Right atrium auricular region (tissue), 2 donors: ENCODE data around the gene NDUFB4. TPM values are rescaled to one million over a fixed set of nuclear protein-coding genes. Genes with fewer than 3 reads are reported as not detected.

Source experiments
- DNase-seq: peaks from one replicate; pipeline ENCODE4 v3.0.0-alpha.2; 2019; ENCODE audit warnings: low spot score
- H3K27ac ChIP-seq, 2 donors: fragments of 200-600 bp; sonication (generic); 1 replicate in 1 of 2; 2 replicates in 1 of 2; pipeline ENCODE4 v1.5.1; 2016 to 2019
- H3K27me3 ChIP-seq, 2 donors: fragments of 200-600 bp; sonication (generic); one replicate each; pipeline versions ENCODE4 v1.5.1 to v1.6.0; 2017 to 2019
- H3K36me3 ChIP-seq: fragments of 200-600 bp; sonication (generic); one replicate; pipeline ENCODE4 v1.5.1; 2016
- H3K4me1 ChIP-seq, 2 donors: fragments of 200-600 bp; sonication (generic); one replicate each; pipeline versions ENCODE4 v1.5.1 to v1.6.0; 2017 to 2019
- H3K4me3 ChIP-seq, 2 donors: fragments of 200-600 bp; sonication (generic); 1 replicate in 1 of 2; 2 replicates in 1 of 2; pipeline ENCODE4 v1.5.1; 2017 to 2019; ENCODE audit warnings: mild to moderate bottlenecking in 1 of 2, moderate library complexity in 1 of 2
- H3K9me3 ChIP-seq, 2 donors: fragments of 200-600 bp; sonication (generic); one replicate each; pipeline ENCODE4 v1.5.1; 2019
- CTCF ChIP-seq, 2 donors: fragments of 200-600 bp; sonication (generic); IDR thresholded peaks; one replicate each; pipeline ENCODE4 v1.5.1; 2019; ENCODE audit warnings: antibody characterized with exemption in 2 of 2
- total RNA-seq, 2 donors: library from RNA; depleted of rRNA; stranded (reverse); fragments of >200 nt; gene quantifications; one replicate each; pipeline ENCODE4 v1.1.0, GENCODE V29; 2016

The NDUFB4 gene
- total RNA-seq, 2 donors from 2014 or later: 244 to 274 TPM

DNA sequence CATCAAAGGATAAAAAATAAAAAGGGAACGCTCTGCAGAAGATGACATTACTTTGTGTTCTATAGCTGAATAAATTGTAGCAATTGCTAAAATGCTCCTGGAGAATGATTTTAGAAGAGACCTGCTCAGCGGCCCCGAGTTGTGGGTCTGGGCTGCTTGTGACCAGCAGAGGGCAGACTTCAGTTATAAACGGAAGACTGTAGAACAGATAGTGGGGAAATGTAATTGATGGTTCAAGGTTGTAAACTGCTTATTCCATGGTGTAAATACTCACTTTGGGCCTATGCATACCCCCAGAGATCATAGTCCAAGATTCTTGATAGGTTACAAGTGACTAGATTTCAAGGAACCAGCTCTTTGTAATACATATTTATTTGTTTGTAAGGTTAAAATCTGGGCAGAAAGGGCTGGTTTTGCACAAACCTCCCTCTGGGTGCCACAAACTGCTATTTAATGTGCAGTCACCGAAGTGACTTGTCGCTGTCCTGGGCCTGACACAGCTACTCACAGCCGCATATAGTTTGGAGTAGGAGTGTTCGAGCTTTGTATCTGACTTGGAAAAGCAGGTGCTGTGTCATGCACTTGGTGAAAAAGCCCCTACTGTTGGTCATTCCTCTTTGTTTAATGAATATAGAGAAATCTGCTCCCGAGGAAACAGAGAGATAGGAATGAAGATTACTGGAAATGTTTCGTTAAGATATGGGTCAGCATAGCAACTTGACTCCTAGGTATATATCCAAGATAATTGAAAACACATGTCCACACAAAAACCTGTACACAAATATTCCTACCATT lies 34.7 kb upstream of the NDUFB4 start:
- peaks cover 0 to 47% of the 10 kb centered on the region in 2 donors for H3K4me1 ChIP-seq
- no peaks in the 10 kb centered on the region for H3K9me3 ChIP-seq
- H3K4me3 ChIP-seq: no peak overlapping the region
- DNase-seq: peak; percentile 83
- no peaks in the 10 kb centered on the region for H3K27me3 ChIP-seq
- H3K36me3 ChIP-seq: no peaks in the 10 kb centered on the region
- H3K27ac ChIP-seq: peak overlapping the region in 1 of 2 donors; percentile 92
- TF ChIP-seq CTCF (IDR thresholded peaks at IDR 0.05): peak; percentile 48 to 93

- no peaks in the 10 kb centered on the region for H3K9me3 ChIP-seq
- H3K4me1 ChIP-seq: peaks cover 0 to 30% of the 10 kb centered on the region in 2 donors
- no peaks in the 10 kb centered on the region for H3K36me3 ChIP-seq
- DNase-seq: no peak
- TF ChIP-seq CTCF (IDR thresholded peaks at IDR 0.05): no peak
- H3K27me3 ChIP-seq: no peaks in the 10 kb centered on the region
- H3K4me3 ChIP-seq: no peak overlapping the region
- no peak overlapping the region for H3K27ac ChIP-seq
These were observed 32.6 kb upstream of the NDUFB4 start for GRCh38 chr3:120563356-120564022.

- Histone ChIP-seq H3K27ac (no peak overlapping the region), H3K4me3 (no peak overlapping the region), H3K27me3 (no peaks in the 10 kb centered on the region), H3K9me3 (no peaks in the 10 kb centered on the region), H3K36me3 (no peaks in the 10 kb centered on the region), H3K4me1 (peaks cover 0 to 14% of the 10 kb centered on the region in 2 donors)
- no peak for DNase-seq
- TF ChIP-seq CTCF (IDR thresholded peaks at IDR 0.05): no peak
These were observed 29.7 kb upstream of the NDUFB4 start for GRCh38 chr3:120566243-120566975.

- H3K4me1 ChIP-seq: peaks cover 0 to 12% of the 10 kb centered on the region in 2 donors
- peak; percentile 36 to 64 for TF ChIP-seq CTCF (IDR thresholded peaks at IDR 0.05)
- H3K36me3 ChIP-seq: no peaks in the 10 kb centered on the region
- no peaks in the 10 kb centered on the region for H3K9me3 ChIP-seq
- H3K4me3 ChIP-seq: peak overlapping the region in 1 of 2 donors; percentile 20
- H3K27ac ChIP-seq: peak overlapping the region in 1 of 2 donors; percentile 46
- no peaks in the 10 kb centered on the region for H3K27me3 ChIP-seq
- no peak for DNase-seq
These were observed 28.6 kb upstream of the NDUFB4 start for GRCh38 chr3:120567370-120568201.

DNA sequence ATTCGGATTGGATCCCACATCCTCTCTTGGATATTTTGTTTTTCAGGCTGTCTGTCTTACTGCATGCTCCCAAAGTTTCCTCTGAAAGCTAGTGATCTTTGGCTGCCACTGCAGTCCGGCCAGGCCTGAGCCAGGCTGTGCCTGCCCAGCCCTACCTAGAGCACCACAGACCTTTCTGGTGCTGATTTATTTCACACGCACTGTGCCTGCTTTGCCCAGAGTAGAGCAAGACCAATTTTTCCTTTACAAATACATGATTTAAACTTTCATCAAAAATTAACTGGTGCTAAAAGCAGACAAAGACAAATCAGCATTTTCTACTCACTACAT lies 28.0 kb upstream of the NDUFB4 start:
- peaks cover 0 to 12% of the 10 kb centered on the region in 2 donors for H3K4me1 ChIP-seq
- H3K9me3 ChIP-seq: no peaks in the 10 kb centered on the region
- no peak for TF ChIP-seq CTCF (IDR thresholded peaks at IDR 0.05)
- no peaks in the 10 kb centered on the region for H3K27me3 ChIP-seq
- H3K27ac ChIP-seq: no peak overlapping the region
- no peak for DNase-seq
- no peak overlapping the region for H3K4me3 ChIP-seq
- no peaks in the 10 kb centered on the region for H3K36me3 ChIP-seq
